Activated CD4-positive, alpha-beta memory T cell treated with anti-CD3 and anti-CD28 coated beads for 36 hours (primary cell): ENCODE results near the gene DOCK10. TPM values are rescaled to one million over a fixed set of nuclear protein-coding genes. Genes with fewer than 3 reads are reported as not detected.

Experiments used
- CTCF ChIA-PET: fragments of 350-600 bp; sonication (Branson Sonifier 250); formaldehyde crosslinking; loops from one replicate; lab custom pipeline; 2021; ENCODE audit warnings: antibody characterized with exemption, inconsistent platforms; lab: Charles Lee
- POLR2A ChIA-PET: fragments of 350-600 bp; sonication (Branson Sonifier 250); formaldehyde crosslinking; loops from one replicate; lab custom pipeline; 2021; ENCODE audit warnings: antibody characterized with exemption; lab: Charles Lee
- DNase-seq: peaks from one replicate; pipeline ENCODE4 v3.0.0-alpha.2; 2020
- H3K27ac Mint-ChIP-seq: one replicate; pipeline ENCODE4 v1.8.0; 2021; ENCODE audit warnings: mixed read lengths
- H3K27me3 Mint-ChIP-seq: one replicate; pipeline ENCODE4 v1.8.0; 2021; ENCODE audit warnings: mixed read lengths
- H3K36me3 Mint-ChIP-seq: one replicate; pipeline ENCODE4 v1.8.0; 2021; ENCODE audit warnings: mixed read lengths
- H3K4me1 Mint-ChIP-seq: one replicate; pipeline ENCODE4 v1.8.0; 2021; ENCODE audit warnings: low read depth, mixed read lengths
- H3K4me3 Mint-ChIP-seq: one replicate; pipeline ENCODE4 v1.8.0; 2021; ENCODE audit warnings: mild to moderate bottlenecking, mixed read lengths
- H3K9me3 Mint-ChIP-seq: one replicate; pipeline ENCODE4 v1.8.0; 2021; ENCODE audit warnings: mixed read lengths
- intact Hi-C: fragments of 100-400 bp; cut with micrococcal nuclease; formaldehyde crosslinking; loops from one replicate; pipeline ENCODE4 v1.15.1; 2023
- total RNA-seq, 2 experiments: library from RNA; stranded (reverse); gene quantifications; one replicate each; pipeline ENCODE4 v1.2.3, GENCODE V29; 2021

The DOCK10 gene
- total RNA-seq, 2 experiments from 2014 or later: 134 to 139 TPM

DNA sequence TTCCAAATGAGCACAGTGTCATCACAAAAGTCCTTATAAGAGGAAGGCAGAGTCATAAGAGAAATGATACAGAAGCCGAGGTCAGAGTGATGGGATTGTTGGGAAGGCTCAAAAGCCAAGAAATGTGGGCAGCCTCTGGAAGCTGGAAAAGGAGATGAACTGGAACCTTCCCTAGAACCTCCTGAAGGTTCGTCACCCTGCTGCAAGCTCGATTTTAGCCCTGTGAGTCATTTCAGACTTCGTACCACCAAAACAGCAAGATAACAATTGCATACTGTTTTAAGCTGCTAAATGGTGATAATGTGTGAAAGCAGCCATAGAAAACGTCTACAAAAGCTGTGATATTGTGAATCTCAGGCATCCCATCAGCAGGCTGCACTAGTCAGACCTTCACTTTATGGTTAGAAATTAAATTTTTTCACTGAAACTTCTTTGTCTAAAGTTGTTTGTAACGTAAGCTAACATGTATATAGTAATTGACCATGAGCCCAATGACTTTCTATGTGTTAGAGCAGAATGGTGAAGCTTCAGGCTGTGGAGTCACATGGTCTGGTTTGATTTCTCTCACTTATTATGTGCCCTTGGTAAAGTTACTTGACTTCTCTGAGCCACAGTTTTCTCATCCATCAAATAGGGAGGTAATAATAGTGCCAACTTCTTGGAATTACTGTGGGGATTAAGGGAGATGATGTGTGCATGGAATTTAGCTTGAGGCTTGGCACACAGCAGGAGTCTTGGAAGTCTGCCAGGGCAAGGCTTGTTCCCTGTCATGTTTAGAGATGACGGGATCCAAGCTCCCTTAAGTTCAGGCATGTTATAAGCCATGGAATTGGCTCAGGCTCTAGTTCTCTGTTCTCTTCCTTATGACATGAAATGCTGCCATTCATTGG, 194.1 kb downstream of the DOCK10 start:
- no peak overlapping the region for H3K27ac Mint-ChIP-seq
- H3K36me3 Mint-ChIP-seq: peaks cover 75% of the 10 kb centered on the region
- ChIA-PET POLR2A (no interaction called here), CTCF (interaction anchor here (0.7 to 1.5 kb wide), 2 partner anchors 153 to 154 kb away, joined by 3 to 6 read pairs; no protein-coding TSS in a partner anchor)
- H3K4me1 Mint-ChIP-seq: peaks cover 19% of the 10 kb centered on the region
- no peak overlapping the region for H3K4me3 Mint-ChIP-seq
- intact Hi-C loops: no loop called here
- no peaks in the 10 kb centered on the region for H3K27me3 Mint-ChIP-seq
- DNase-seq: no peak
- H3K9me3 Mint-ChIP-seq: no peaks in the 10 kb centered on the region

DNA sequence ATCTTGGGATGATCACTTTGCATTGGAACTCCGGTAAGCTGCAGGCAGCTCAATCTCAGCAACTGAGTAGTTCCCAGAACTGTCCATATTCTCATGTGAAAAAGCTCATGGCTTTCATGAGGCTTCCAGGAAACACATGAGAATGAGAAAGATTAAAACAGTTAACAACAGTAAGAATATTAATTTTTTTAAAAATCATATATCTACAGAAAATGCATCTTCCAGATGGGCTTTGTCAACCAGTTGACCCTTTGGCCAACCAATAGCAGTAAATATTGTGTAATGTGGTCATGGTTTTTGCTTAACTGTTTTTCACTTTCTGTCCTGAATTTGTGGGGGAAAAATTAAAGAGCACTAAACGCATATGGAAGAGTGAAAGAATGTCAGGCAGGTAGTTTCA, 194.9 kb downstream of the DOCK10 start:
- CTCF ChIA-PET: interaction anchor here (0.7 to 1.3 kb wide), 2 partner anchors 56 to 155 kb away, joined by 3 read pairs; no protein-coding TSS in a partner anchor
- peaks cover 79% of the 10 kb centered on the region for H3K36me3 Mint-ChIP-seq
- POLR2A ChIA-PET: no interaction called here
- no peak for DNase-seq
- H3K27me3 Mint-ChIP-seq: no peaks in the 10 kb centered on the region
- no peak overlapping the region for H3K4me3 Mint-ChIP-seq
- no peaks in the 10 kb centered on the region for H3K9me3 Mint-ChIP-seq
- H3K27ac Mint-ChIP-seq: no peak overlapping the region
- H3K4me1 Mint-ChIP-seq: peaks cover 19% of the 10 kb centered on the region
- intact Hi-C loops: no loop called here

- H3K27ac Mint-ChIP-seq: no peak overlapping the region
- intact Hi-C loops: no loop called here
- no peak for DNase-seq
- no peak overlapping the region for H3K4me3 Mint-ChIP-seq
- POLR2A ChIA-PET: no interaction called here
- peaks cover 19% of the 10 kb centered on the region for H3K4me1 Mint-ChIP-seq
- H3K27me3 Mint-ChIP-seq: no peaks in the 10 kb centered on the region
- H3K9me3 Mint-ChIP-seq: no peaks in the 10 kb centered on the region
- peaks cover 79% of the 10 kb centered on the region for H3K36me3 Mint-ChIP-seq
- CTCF ChIA-PET: interaction anchor here (1.2 to 1.3 kb wide), 2 partner anchors 56 to 155 kb away, joined by 3 read pairs; no protein-coding TSS in a partner anchor
Measured at GRCh38 chr2:224846686-224847085, 195.6 kb downstream of the DOCK10 start.

DNA sequence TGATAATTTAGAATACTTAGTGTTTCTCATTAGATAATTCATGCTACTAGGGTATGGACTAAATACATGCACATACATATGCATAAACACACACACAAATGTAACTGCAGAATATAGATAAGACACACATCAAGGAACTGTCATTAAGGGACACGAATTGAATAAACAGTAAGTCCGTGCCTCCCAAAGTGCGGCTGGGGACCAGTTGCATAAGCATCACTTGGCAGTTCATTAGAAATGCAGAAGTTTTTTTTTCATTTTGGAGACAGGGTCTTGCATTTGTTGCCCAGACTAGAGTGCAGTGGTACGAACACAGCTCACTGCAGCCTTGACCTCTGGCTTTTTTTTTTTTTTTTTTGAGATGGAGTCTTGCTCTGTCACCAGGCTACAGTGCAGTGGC, 196.1 kb downstream of the DOCK10 start:
- no peak overlapping the region for H3K4me3 Mint-ChIP-seq
- H3K9me3 Mint-ChIP-seq: no peaks in the 10 kb centered on the region
- intact Hi-C loops: no loop called here
- peaks cover 19% of the 10 kb centered on the region for H3K4me1 Mint-ChIP-seq
- POLR2A ChIA-PET: no interaction called here
- no peaks in the 10 kb centered on the region for H3K27me3 Mint-ChIP-seq
- DNase-seq: no peak
- no peak overlapping the region for H3K27ac Mint-ChIP-seq
- CTCF ChIA-PET: interaction anchor here (1.2 to 1.3 kb wide), 2 partner anchors 55 to 156 kb away, joined by 3 read pairs; no protein-coding TSS in a partner anchor
- peaks cover 79% of the 10 kb centered on the region for H3K36me3 Mint-ChIP-seq

DNA sequence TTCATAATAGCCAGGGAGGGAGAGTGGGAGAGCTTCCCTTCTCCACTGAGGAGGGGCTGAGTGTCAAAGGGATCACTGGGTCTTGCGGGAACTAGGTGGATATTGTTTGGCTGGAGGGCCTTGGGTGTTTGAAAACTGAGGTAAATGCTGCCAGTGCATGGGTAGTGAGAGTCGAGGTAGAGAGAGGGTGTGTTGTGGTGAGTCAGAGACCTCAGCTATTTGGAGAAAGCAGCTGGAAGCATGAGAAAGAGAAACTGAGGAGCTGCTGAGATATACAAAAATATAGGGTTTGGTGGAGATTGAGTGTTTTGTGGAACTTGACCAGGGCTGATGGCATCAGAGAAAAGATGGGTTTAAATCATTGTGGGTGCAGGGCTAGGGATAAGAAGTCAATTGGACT, 199.1 kb downstream of the DOCK10 start:
- Mint-ChIP-seq H3K27ac (no peak overlapping the region), H3K4me1 (no peaks in the 10 kb centered on the region), H3K4me3 (no peak overlapping the region), H3K36me3 (peaks cover 79% of the 10 kb centered on the region), H3K27me3 (no peaks in the 10 kb centered on the region), H3K9me3 (no peaks in the 10 kb centered on the region)
- intact Hi-C loops: no loop called here
- ChIA-PET POLR2A (no interaction called here), CTCF (interaction anchor here (1.0 kb wide), 1 partner anchor 159 kb away, joined by 5 read pairs; no protein-coding TSS in a partner anchor)
- DNase-seq: no peak

- Mint-ChIP-seq H3K36me3 (peaks cover 77% of the 10 kb centered on the region), H3K9me3 (no peaks in the 10 kb centered on the region), H3K27me3 (no peaks in the 10 kb centered on the region), H3K4me1 (peaks cover 5% of the 10 kb centered on the region), H3K27ac (no peak overlapping the region), H3K4me3 (no peak overlapping the region)
- no peak for DNase-seq
- ChIA-PET CTCF (interaction anchor here (0.7 to 1.0 kb wide), 2 partner anchors 53 to 83 kb away, joined by 3 read pairs; no protein-coding TSS in a partner anchor), POLR2A (no interaction called here)
- intact Hi-C loops: no loop called here
Measured at GRCh38 chr2:224841910-224842309, 200.4 kb downstream of the DOCK10 start.

DNA sequence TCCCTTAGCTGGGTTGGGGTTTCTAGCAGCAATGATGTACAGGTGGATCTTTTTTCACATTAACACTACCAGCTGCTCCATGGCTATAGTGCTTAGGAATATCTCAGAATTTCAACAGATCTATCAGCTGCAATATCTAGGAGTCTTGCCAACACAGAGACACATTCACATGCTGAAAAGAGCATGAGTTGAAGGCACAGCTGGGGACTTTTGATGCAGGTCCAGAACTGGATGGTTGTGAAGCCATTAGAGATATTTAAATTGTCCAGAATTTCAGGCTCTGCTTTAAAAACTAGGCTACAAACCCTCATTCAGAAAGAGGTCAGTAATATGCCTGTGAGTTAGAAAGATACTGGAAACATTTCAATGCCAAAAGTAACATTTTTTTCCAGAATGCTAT, 203.9 kb downstream of the DOCK10 start:
- no peak overlapping the region for H3K4me3 Mint-ChIP-seq
- H3K4me1 Mint-ChIP-seq: peaks cover 5% of the 10 kb centered on the region
- no peaks in the 10 kb centered on the region for H3K27me3 Mint-ChIP-seq
- no peak for DNase-seq
- H3K9me3 Mint-ChIP-seq: no peaks in the 10 kb centered on the region
- intact Hi-C loops: no loop called here
- no peak overlapping the region for H3K27ac Mint-ChIP-seq
- ChIA-PET CTCF (no interaction called here), POLR2A (no interaction called here)
- peaks cover 76% of the 10 kb centered on the region for H3K36me3 Mint-ChIP-seq

GRCh38 chr2:224837558-224837957, 204.7 kb downstream of the DOCK10 start:
- peak overlapping the region; percentile 2 for H3K27ac Mint-ChIP-seq
- H3K4me3 Mint-ChIP-seq: no peak overlapping the region
- H3K36me3 Mint-ChIP-seq: peaks cover 77% of the 10 kb centered on the region
- H3K4me1 Mint-ChIP-seq: peaks cover 5% of the 10 kb centered on the region
- POLR2A ChIA-PET: no interaction called here
- CTCF ChIA-PET: interaction anchor here (0.6 kb wide), 1 partner anchor 12 kb away, joined by 3 read pairs; no protein-coding TSS in a partner anchor
- peak; percentile 33 for DNase-seq
- no peaks in the 10 kb centered on the region for H3K9me3 Mint-ChIP-seq
- intact Hi-C loops: no loop called here
- no peaks in the 10 kb centered on the region for H3K27me3 Mint-ChIP-seq

DNA sequence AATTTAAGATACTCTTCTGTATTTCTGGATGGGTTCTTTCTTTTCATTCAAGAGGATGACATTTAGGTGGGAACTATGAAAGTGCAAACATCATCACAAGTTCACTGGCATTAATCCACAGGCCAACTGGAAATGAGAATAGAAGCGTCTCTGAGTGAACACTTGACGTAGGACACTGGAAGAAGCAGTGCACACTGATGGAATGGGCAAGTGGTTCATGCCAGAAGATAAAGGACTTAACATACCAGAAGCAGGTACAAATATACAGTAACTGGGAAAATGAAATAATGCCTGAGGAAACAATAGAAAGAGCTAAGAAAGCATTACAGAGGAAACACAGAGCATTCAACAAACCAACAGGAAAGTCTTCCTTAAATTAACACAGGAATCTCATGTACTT, 205.2 kb downstream of the DOCK10 start:
- H3K9me3 Mint-ChIP-seq: no peaks in the 10 kb centered on the region
- H3K4me1 Mint-ChIP-seq: peaks cover 5% of the 10 kb centered on the region
- POLR2A ChIA-PET: no interaction called here
- H3K36me3 Mint-ChIP-seq: peaks cover 74% of the 10 kb centered on the region
- no peak overlapping the region for H3K4me3 Mint-ChIP-seq
- intact Hi-C loops: no loop called here
- no peaks in the 10 kb centered on the region for H3K27me3 Mint-ChIP-seq
- DNase-seq: no peak
- peak overlapping the region; percentile 2 for H3K27ac Mint-ChIP-seq
- CTCF ChIA-PET: no interaction called here

- Mint-ChIP-seq H3K4me3 (no peak overlapping the region), H3K9me3 (no peaks in the 10 kb centered on the region), H3K27me3 (no peaks in the 10 kb centered on the region), H3K27ac (no peak overlapping the region), H3K36me3 (peaks cover 74% of the 10 kb centered on the region), H3K4me1 (peaks cover 5% of the 10 kb centered on the region)
- ChIA-PET POLR2A (no interaction called here), CTCF (no interaction called here)
- DNase-seq: no peak
- intact Hi-C loops: no loop called here
Measured at GRCh38 chr2:224836263-224836662, 206.0 kb downstream of the DOCK10 start.

- peaks cover 5% of the 10 kb centered on the region for H3K4me1 Mint-ChIP-seq
- no peak for DNase-seq
- no peaks in the 10 kb centered on the region for H3K9me3 Mint-ChIP-seq
- peaks cover 69% of the 10 kb centered on the region for H3K36me3 Mint-ChIP-seq
- H3K4me3 Mint-ChIP-seq: no peak overlapping the region
- ChIA-PET CTCF (no interaction called here), POLR2A (no interaction called here)
- no peak overlapping the region for H3K27ac Mint-ChIP-seq
- no peaks in the 10 kb centered on the region for H3K27me3 Mint-ChIP-seq
- intact Hi-C loops: no loop called here
Measured at GRCh38 chr2:224835405-224835804, 206.9 kb downstream of the DOCK10 start.

DNA sequence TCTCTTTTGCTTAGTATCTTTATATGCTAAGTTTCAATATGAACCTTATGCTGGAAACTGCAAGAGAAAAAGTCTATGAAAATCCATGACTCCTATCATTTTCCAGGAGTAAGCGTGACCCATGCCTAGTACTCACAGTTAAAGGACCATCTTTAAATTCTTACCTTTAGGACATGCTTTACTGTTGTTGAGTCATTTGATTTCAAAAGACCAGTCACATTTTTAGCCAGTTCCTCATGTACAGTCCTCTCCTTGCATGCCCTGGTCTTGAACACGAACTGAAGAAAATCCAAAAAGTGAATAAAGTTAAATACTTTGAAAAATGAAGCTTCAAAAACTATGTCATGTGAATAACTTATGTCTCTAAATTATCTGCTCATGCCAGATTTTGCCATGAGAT, 208.3 kb downstream of the DOCK10 start:
- Mint-ChIP-seq H3K4me3 (no peak overlapping the region), H3K9me3 (no peaks in the 10 kb centered on the region), H3K4me1 (peaks cover 5% of the 10 kb centered on the region), H3K27me3 (no peaks in the 10 kb centered on the region), H3K36me3 (peaks cover 66% of the 10 kb centered on the region), H3K27ac (no peak overlapping the region)
- POLR2A ChIA-PET: no interaction called here
- no peak for DNase-seq
- CTCF ChIA-PET: no interaction called here
- intact Hi-C loops: no loop called here
